ENCODE measurements around the gene LRP2BP.
"Not testable (repeated sequence)": the region's sequence is repeated elsewhere in the genome, so short reads cannot be mapped to it uniquely, and the experiment has no call there.

- not testable (repeated sequence) for TF ChIP-seq CTCF (IDR thresholded peaks at IDR 0.05; ENCODE audit: insufficient read depth, low read depth, low read length); EZH2 (IDR thresholded peaks at IDR 0.05; ENCODE audit: insufficient read depth, low read length)
Measured at GRCh38 chr4:185317462-185317861, 78.3 kb downstream of the LRP2BP start.
